HepG2 (cell line): ENCODE results near the gene OR13J1. TPM values are rescaled to one million over a fixed set of nuclear protein-coding genes. Genes with fewer than 3 reads are reported as not detected.

Source experiments
- ATAC-seq: fragments of 200-7000 bp; cut with Tn5 transposase; 3 replicates; pipeline ENCODE4 v1.9.1; 2020; ENCODE audit warnings: mild to moderate bottlenecking, moderate library complexity
- BruUV-seq: library from RNA; stranded (reverse); fragments of 400-500 nt; replicated peaks from 2 replicates; lab custom pipeline; 2021; lab: Mats Ljungman, UMichigan
- CTCF ChIA-PET: fragments of 300-600 bp; formaldehyde crosslinking; extraction: SDS; loops from one replicate; lab custom pipeline; 2021; ENCODE audit warnings: low total read pairs, inconsistent platforms, low intra/inter-chr PET ratio; lab: Yijun Ruan, JAX
- POLR2A ChIA-PET: fragments of 350-600 bp; sonication (Branson Sonifier 250); formaldehyde crosslinking; loops from one replicate; lab custom pipeline; 2020; ENCODE audit warnings: antibody characterized with exemption, inconsistent platforms; lab: Yijun Ruan, JAX
- DNase-seq: peaks from one replicate; pipeline ENCODE4 v3.0.0-alpha.2; 2015; ENCODE audit warnings: low spot score
- FAIRE-seq: peaks from 3 replicates; lab custom pipeline; 2011; peaks lifted over from hg19 to GRCh38; lab: Jason Lieb, UNC
- H2AFZ ChIP-seq: one replicate; pipeline ENCODE4 v1.6.1; 2011; ENCODE audit warnings: low read length, inconsistent platforms
- H3K27ac ChIP-seq: fragments of 300-600 bp; 3 replicates; pipeline ENCODE4 v1.8.0; 2011; ENCODE audit warnings: mixed run types, mild to moderate bottlenecking, mixed read lengths, low read length, inconsistent platforms; ENCODE audit not compliant: insufficient read depth; ENCODE audit errors: extremely low read length
- H3K27me3 ChIP-seq, 2 experiments: fragments of 200-600 bp in 1 of 2; 2 replicates in 1 of 2; 3 replicates in 1 of 2; pipeline versions ENCODE4 v1.6.0 to v1.8.0; 2011; ENCODE audit warnings: low read length in 2 of 2, mild to moderate bottlenecking in 2 of 2, moderate library complexity in 2 of 2, inconsistent platforms in 1 of 2; ENCODE audit not compliant: insufficient read depth in 2 of 2, control insufficient read depth in 1 of 2
- H3K36me3 ChIP-seq, 2 experiments: fragments of 200-600 bp in 1 of 2; replicated peaks in 1 of 2; 2 replicates in 1 of 2; 3 replicates in 1 of 2; pipeline versions ENCODE4 v1.5.1 to v1.8.0; 2011; ENCODE audit warnings: low read length in 2 of 2, inconsistent platforms in 1 of 2; ENCODE audit not compliant: insufficient read depth in 2 of 2, control insufficient read depth in 1 of 2
- H3K4me1 ChIP-seq: 2 replicates; pipeline ENCODE4 v1.5.1; 2012; ENCODE audit warnings: low read length, inconsistent platforms; ENCODE audit not compliant: insufficient read depth
- H3K4me2 ChIP-seq: 2 replicates; pipeline ENCODE4 v1.6.0; 2011; ENCODE audit warnings: low read depth, low read length, inconsistent platforms
- H3K4me3 ChIP-seq, 3 experiments: fragments of 200-600 bp in 1 of 3; sonication (generic), shearing (Covaris generic) in 1 of 3; replicated peaks in 1 of 3; 2 replicates each; pipeline ENCODE4 v1.5.1; 2011 to 2016; ENCODE audit warnings: low read length in 3 of 3, inconsistent platforms in 2 of 3, low read depth in 2 of 3, mild to moderate bottlenecking in 2 of 3, control low read depth in 1 of 3, mixed read lengths in 1 of 3; ENCODE audit not compliant: insufficient read depth in 1 of 3
- H3K79me2 ChIP-seq: one replicate; pipeline ENCODE4 v1.6.1; 2011; ENCODE audit warnings: low read length, inconsistent platforms; ENCODE audit not compliant: insufficient read depth
- H3K9ac ChIP-seq: 2 replicates; pipeline ENCODE4 v1.6.0; 2011; ENCODE audit warnings: mild to moderate bottlenecking, low read depth, low read length, inconsistent platforms; ENCODE audit not compliant: insufficient read depth
- H3K9me3 ChIP-seq: 2 replicates; pipeline ENCODE4 v1.5.1; 2012; ENCODE audit warnings: mild to moderate bottlenecking, low read length
- H4K20me1 ChIP-seq: 2 replicates; pipeline ENCODE4 v1.6.0; 2011; ENCODE audit warnings: inconsistent platforms, mild to moderate bottlenecking, low read length, moderate library complexity; ENCODE audit not compliant: insufficient read depth
- BCL6 ChIP-seq: IDR thresholded peaks from 2 replicates; pipeline ENCODE4 v1.6.1; 2016; ENCODE audit warnings: missing genetic modification reagents, missing compliant biosample characterization
- JDP2 ChIP-seq: sonication (generic); formaldehyde crosslinking; IDR thresholded peaks from 2 replicates; pipeline ENCODE4 v1.8.1; 2022; ENCODE audit warnings: missing genetic modification reagents, borderline replicate concordance
- MIER3 ChIP-seq: IDR thresholded peaks from 2 replicates; pipeline ENCODE4 v1.6.1; 2016; ENCODE audit warnings: missing compliant biosample characterization, borderline replicate concordance
- NR2F6 ChIP-seq, 2 experiments: IDR thresholded peaks; 2 replicates each; pipeline ENCODE4 v1.6.1; 2016; ENCODE audit warnings: antibody characterized with exemption in 1 of 2, mild to moderate bottlenecking in 1 of 2
- RFX1 ChIP-seq: fragments of 450-650 bp; IDR thresholded peaks from 2 replicates; pipeline ENCODE4 v1.6.1; 2017
- SUZ12 ChIP-seq: fragments of 150-350 bp; IDR thresholded peaks from 2 replicates; pipeline ENCODE4 v1.6.1; 2014; ENCODE audit warnings: low read depth, low read length
- THAP9 ChIP-seq: sonication (generic); formaldehyde crosslinking; IDR thresholded peaks from 2 replicates; pipeline ENCODE4; 2020; ENCODE audit warnings: missing genetic modification reagents, mild to moderate bottlenecking, borderline replicate concordance
- ZNF17 ChIP-seq: sonication (generic); formaldehyde crosslinking; IDR thresholded peaks from 2 replicates; pipeline ENCODE4 v1.5.0; 2020; ENCODE audit warnings: mild to moderate bottlenecking, missing genetic modification reagents
- WGBS: methylation state at CpG from one replicate; pipeline ENCODE4 v1.1.6; 2017; ENCODE audit warnings: low lambda C conversion rate; 5-methylcytosine and 5-hydroxymethylcytosine counted together
- in situ Hi-C: cut with HindIII; loops from 2 replicates; pipeline ENCODE4 v1.10.0; 2017; ENCODE audit warnings: low pct_unique_long_range_greater_than_20kb; ENCODE audit not compliant: extremely low pct_ligation_motif_present
- intact Hi-C: fragments of 100-400 bp; cut with micrococcal nuclease; formaldehyde crosslinking; loops from one replicate; pipeline ENCODE4 v1.10.0; 2022; ENCODE audit not compliant: unreplicated experiment
- polyA plus RNA-seq, 8 experiments: library from polyadenylated mRNA; depleted of rRNA in 3 of 8; stranded (reverse) in 7 of 8; unstranded in 1 of 8; fragments of >200 nt; fragmentation: Illumina TruSeq in 4 of 8; extraction: Trizol in 4 of 8; gene quantifications; 2 replicates each; pipeline versions ENCODE4 v1.2.1 to v1.2.3, GENCODE V29; 2011 to 2016; ENCODE audit warnings: low read depth in 4 of 8, missing spikeins in 1 of 8, mixed read lengths in 1 of 8; ENCODE audit not compliant: insufficient read depth in 1 of 8
- total RNA-seq, 5 experiments: library from RNA; depleted of rRNA; stranded (reverse); fragments of >200 nt; fragmentation: Illumina TruSeq; extraction: Trizol; gene quantifications; 2 replicates each; pipeline ENCODE4 v1.2.3, GENCODE V29; 2016; ENCODE audit warnings: low read depth in 1 of 5

OR13J1 gene
- total and polyA plus RNA-seq, 2 of the 13 experiments (the other 11 are each of a cell fraction or from before 2014, with no cell fraction given) = not detected

- H2AFZ ChIP-seq = no peak overlapping the region
- no peak overlapping the region for H3K9ac ChIP-seq
- TF ChIP-seq MIER3 (CRISPR knock-in tag) (no peak), BCL6 (CRISPR knock-in tag) (no peak), ZNF17 (CRISPR knock-in tag) (no peak), NR2F6 (IDR thresholded peaks at IDR 0.05) (no peak), NR2F6 (CRISPR knock-in tag; IDR thresholded peaks at IDR 0.05) (no peak), JDP2 (CRISPR knock-in tag) (no peak), SUZ12 (no peak)
- no peaks in the 10 kb centered on the region for H3K79me2 ChIP-seq
- CTCF ChIA-PET = no interaction called here
- no peak overlapping the region for H3K4me2 ChIP-seq
- no peaks in the 10 kb centered on the region for H3K9me3 ChIP-seq
- no peaks in the 10 kb centered on the region for H3K4me1 ChIP-seq
- BruUV-seq = no TSS peak
- no peaks in the 10 kb centered on the region for H4K20me1 ChIP-seq
- 32% methylated on average over 5 of the region's 5 CpGs for WGBS
- no peak overlapping the region for H3K27ac ChIP-seq
- peaks cover 0 to 30% of the 10 kb centered on the region in 2 experiments; a peak in 2 of 5 replicates for H3K27me3 ChIP-seq
- FAIRE-seq = no peak
- intact Hi-C loops = no loop called here
- POLR2A ChIA-PET = no interaction called here
- ATAC-seq = no peak
- DNase-seq = no peak
- H3K4me3 ChIP-seq = no peak overlapping the region
- H3K36me3 ChIP-seq = no peaks in the 10 kb centered on the region
- in situ Hi-C loops = no loop called here
These were observed 11.7 kb downstream of the OR13J1 start for GRCh38 chr9:35858458-35858857.

GRCh38 chr9:35856882-35857281 is 13.3 kb downstream of the OR13J1 start:
- Histone ChIP-seq H3K27me3 (peaks cover 0 to 30% of the 10 kb centered on the region in 2 experiments; a peak in 2 of 5 replicates), H3K9ac (no peak overlapping the region), H3K36me3 (no peaks in the 10 kb centered on the region), H3K27ac (no peak overlapping the region), H2AFZ (no peak overlapping the region), H3K4me1 (no peaks in the 10 kb centered on the region), H3K79me2 (no peaks in the 10 kb centered on the region), H4K20me1 (no peaks in the 10 kb centered on the region), H3K4me2 (no peak overlapping the region), H3K9me3 (no peaks in the 10 kb centered on the region), H3K4me3 (no peak overlapping the region)
- no peak for FAIRE-seq
- CTCF ChIA-PET = no interaction called here
- BruUV-seq = no TSS peak
- in situ Hi-C loops (no loop called here), intact Hi-C loops (no loop called here)
- no peak for DNase-seq
- POLR2A ChIA-PET = no interaction called here
- 36% methylated on average over 4 of the region's 5 CpGs for WGBS
- ATAC-seq = no peak
- no peak for TF ChIP-seq RFX1
- TF ChIP-seq THAP9 (CRISPR knock-in tag) = no peak
